HTR-8/SVneo (cell line): ENCODE results near the gene ALKBH1.
A peak's percentile ranks its signal among the peaks of the same experiment; 100 is the strongest.
"Not testable (repeated sequence)": the region's sequence is repeated elsewhere in the genome, so short reads cannot be mapped to it uniquely, and the experiment has no call there.

Experiments
- DNase-seq: peaks from one replicate; pipeline ENCODE4 v3.0.0; 2011; ENCODE audit warnings: low spot score, mixed read lengths; ENCODE audit not compliant: insufficient read length
- FAIRE-seq: peaks from 2 replicates; lab custom pipeline; 2011; peaks lifted over from hg19 to GRCh38; lab: Jason Lieb, UNC

The ALKBH1 gene, protein sequence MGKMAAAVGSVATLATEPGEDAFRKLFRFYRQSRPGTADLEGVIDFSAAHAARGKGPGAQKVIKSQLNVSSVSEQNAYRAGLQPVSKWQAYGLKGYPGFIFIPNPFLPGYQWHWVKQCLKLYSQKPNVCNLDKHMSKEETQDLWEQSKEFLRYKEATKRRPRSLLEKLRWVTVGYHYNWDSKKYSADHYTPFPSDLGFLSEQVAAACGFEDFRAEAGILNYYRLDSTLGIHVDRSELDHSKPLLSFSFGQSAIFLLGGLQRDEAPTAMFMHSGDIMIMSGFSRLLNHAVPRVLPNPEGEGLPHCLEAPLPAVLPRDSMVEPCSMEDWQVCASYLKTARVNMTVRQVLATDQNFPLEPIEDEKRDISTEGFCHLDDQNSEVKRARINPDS

GRCh38 chr14:77707724-77708408, at the start of gene ALKBH1, which contains the start of gene SLIRP:
Gene ALKBH1 (minus strand): TSS chr14:77708023. CDS start chr14:77708004, 19 bp downstream.
Gene SLIRP (plus strand): TSS chr14:77708103. CDS start chr14:77708112, 9 bp downstream.
- FAIRE-seq, result no peak
- peak; percentile 90 for DNase-seq

GRCh38 chr14:77752799-77753516, 45.1 kb upstream of the ALKBH1 start:
- DNase-seq (no peak), FAIRE-seq (no peak)

DNA sequence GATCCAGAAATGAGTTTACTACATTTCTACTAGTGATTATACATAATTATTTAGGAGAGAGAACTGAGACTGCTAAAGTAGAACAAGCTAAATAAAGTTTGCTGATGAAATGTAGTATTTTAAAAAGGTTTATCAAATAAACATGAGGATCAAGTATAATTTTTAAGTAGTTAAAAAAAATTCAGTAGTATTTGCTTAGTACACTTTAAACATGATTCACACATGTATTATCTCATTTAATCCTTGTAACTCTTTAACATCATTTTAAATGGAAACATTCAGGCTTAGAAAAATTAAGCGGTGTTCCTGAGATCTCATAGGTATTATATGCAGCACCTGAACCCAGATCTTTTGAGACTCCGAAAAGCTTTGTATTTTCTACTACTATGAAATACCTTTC, 44.4 kb upstream of the ALKBH1 start:
- no peak for DNase-seq
- no peak for FAIRE-seq

GRCh38 chr14:77747425-77747824, 39.6 kb upstream of the ALKBH1 start:
- DNase-seq, FAIRE-seq: not testable (repeated sequence)

GRCh38 chr14:77746064-77746702, 38.4 kb upstream of the ALKBH1 start:
- DNase-seq, result no peak
- no peak for FAIRE-seq

GRCh38 chr14:77741438-77741837, 33.6 kb upstream of the ALKBH1 start:
- DNase-seq (no peak), FAIRE-seq (no peak)

- FAIRE-seq (no peak), DNase-seq (no peak)
Measured at GRCh38 chr14:77738559-77739250, 30.9 kb upstream of the ALKBH1 start.

DNA sequence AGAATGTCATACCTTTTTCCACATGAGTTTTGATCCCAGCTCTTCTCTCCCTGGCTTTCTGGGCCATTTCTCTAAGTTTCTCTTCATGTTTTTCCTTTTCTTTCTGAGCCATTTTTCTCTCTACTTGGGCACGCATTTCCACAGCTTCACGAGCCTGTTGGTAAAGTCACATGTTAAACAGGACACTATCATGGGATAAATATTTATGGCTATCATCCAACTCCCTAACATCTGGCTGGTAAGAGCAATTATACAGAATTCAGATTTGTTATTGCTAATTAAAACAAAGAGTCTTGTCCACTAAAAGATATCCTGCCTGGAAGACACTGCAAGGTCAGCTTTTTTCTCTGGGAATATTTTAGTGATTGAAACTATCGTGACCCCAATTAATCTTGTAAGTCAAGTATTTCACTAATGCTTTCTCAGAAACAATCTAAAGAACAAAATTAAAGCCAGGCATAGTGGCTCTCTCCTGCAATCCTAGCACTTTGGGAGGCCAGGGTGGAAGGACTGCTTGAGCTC, 23.2 kb upstream of the ALKBH1 start:
- DNase-seq (no peak), FAIRE-seq (no peak)

DNA sequence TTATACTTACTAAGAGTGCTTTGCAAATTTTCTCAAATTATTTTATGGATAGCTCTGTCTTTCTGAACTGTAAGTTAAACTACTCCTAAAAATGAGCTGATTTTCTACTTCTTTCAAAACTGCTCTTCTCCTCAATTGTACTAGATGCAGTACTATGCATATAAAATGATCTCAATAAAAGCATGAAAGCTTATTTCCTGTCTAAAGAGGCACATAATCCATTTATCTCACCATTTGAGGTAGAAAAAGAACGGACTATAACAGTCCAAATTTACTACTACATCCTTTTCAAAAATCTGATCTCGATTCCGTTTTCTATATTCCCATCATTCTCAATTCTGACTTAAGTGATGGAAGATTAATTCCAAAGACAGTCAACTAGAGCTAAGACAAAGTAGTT, 14.5 kb upstream of the ALKBH1 start:
- FAIRE-seq, result no peak
- DNase-seq, result no peak

DNA sequence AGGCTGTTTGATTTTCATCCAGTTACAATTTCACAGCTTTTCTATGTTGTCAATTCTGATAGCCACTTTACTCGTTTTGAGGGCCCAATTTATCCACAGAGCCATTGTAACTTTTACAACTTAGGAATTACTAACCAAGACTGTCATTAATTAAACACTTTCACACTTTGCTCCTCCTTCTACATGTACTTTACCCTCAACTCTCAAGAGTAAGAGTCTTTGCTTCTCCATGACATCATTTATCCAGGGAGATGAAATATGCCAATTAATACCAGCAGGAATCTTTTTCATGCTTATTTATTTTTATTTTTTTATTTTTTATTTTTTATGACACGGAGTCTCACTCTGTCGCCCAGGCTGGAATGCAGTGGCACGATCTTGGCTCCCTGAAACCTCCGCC, 13.6 kb upstream of the ALKBH1 start:
- DNase-seq, result no peak
- FAIRE-seq, result no peak

DNA sequence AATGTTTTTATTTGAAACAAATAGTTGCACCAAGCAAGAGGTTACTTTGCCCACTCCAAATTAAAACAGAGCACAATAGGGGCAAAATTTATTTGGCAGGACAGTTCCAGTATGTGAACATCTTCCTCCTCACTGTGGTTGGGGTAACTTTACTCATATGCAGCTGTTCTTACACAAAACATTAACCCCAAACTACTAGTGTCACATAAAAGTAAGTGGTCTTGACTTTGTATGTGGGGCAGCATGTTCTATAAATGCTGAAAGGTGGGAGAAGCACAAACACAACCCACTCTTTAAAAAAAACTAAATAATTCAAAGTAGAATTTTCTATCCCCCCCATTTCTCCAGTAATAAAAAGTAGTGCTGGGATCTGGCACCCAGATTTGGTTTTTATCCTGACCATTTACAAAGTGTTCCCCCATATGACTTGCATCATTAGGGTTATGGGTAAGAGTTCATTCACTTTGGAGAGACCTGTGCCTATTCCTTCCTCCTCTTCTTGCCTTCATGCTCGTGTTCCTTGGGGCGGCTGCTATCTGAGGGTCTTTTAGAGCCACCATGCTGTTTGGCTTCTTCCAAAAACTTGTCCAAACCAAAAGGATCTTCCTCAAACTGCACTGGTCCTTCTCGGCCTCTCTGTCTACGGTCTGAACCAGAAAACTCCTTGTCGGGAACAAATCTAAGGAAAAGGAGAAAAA, 9.9 kb upstream of the ALKBH1 start:
- no peak for FAIRE-seq
- no peak for DNase-seq

DNA sequence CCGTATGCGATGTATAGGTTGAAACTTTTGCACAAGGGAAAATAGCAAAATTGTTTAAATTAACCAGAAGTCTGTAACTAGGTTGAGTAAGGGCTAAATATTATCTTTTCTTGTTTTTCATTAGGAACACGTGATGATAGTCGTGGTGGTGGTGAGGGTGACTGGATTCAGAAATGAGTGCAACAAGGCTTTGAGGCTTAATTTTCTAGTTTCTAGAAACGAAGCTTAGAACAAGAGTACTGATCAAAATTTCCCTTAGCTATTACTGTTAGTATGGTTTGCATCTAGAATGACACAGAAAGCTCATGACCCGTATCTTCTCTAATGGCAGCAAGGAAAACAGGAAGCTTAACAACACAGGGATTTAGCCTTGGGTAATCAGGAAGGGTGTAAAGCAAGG, 7.1 kb upstream of the ALKBH1 start:
- DNase-seq (no peak), FAIRE-seq (no peak)

DNA sequence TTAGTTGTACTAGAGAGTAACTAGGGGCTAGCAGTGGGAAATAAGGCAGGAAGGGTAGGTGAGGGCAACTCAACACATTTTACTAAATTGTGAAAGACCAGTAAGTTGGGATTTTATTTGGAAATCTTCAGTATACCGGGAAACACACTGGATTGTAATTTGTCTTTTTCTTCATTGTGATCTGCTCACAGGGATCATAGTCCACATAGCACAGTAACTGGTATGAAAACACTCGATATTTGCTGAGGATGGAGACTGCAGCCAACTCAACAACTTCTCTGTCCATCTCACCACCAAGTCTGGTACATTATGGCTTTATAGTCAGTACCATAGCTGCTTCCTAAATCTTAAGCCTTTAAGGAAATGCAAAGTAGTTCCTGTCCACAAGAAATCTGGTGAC, 2.5 kb upstream of the ALKBH1 start:
- DNase-seq (no peak), FAIRE-seq (no peak)

- FAIRE-seq, result no peak
Measured at GRCh38 chr14:77709412-77709811, 1.6 kb upstream of the ALKBH1 start.

DNA sequence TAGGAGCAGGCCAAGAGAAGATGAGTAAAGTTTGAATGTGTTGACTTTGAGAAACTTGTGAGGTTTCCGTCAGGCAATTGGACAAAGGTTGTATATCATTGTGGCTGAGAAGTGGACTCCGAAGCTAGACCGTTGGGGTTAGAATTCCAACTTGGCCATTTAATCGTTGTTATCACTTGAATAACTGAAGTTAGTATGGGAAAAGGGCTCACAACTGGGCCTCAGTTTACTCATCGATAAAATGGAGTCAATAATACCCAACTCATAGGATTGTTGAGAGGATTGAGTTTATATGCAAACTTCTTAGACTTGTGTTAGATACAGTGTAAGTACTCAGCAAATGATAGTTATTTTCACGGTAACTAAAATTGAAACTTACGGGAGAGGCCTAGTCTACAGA, 926 bp upstream of the ALKBH1 start:
- DNase-seq (no peak), FAIRE-seq (no peak)

More at GRCh38 chr14:77709412-77709811, 1.6 kb upstream of the ALKBH1 start:
- DNase-seq, result no peak

- peak; percentile 32 for DNase-seq
- no peak for FAIRE-seq
Measured at GRCh38 chr14:77707355-77707723, 484 bp downstream of the ALKBH1 start.

DNA sequence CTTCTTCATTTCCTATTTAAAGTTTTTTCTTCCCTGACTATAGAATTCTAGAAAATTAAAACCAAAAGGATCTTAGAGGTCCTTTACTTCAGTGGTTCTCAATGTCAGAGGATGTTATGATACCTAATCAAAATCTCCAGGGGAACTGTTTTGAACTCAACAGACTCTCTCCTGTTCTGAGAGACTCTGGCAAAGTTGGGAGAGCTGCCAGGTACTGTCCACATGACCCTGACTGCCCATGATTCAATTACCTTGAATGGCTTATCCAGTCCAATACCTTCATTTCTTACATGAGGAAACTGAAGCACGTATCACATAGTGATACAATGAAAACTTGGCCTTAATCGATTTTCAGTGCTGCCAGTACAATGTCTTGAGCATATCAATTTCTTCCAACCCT, 16.6 kb downstream of the ALKBH1 start:
- DNase-seq (no peak), FAIRE-seq (no peak)

DNA sequence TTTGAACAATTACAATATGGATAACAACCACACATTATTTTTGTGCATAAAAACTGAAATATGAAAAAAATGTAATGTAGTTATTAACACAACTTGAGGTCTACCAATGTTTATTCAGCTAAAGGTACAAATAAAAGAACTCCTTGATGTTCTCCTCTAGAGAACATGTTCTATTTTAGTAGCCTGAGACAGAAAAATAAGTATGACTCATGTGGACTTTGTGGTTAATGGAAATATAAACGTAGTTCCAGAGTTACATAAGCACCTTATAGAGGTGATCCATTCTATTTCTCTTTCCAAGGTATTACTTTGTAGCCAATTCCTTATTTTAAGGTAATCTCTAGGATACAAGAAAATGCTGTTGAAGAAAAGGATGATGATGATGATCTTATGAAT, 25.7 kb downstream of the ALKBH1 start:
- DNase-seq, result no peak
- FAIRE-seq, result no peak
